HEK293 (cell line): ENCODE measurements around the gene FDXR.

Experiments
- ZNF274 ChIP-seq, 2 experiments: fragments of 200-500 bp in 1 of 2; fragments of 450-650 bp in 1 of 2; sonication (Bioruptor generic) in 1 of 2; formaldehyde crosslinking in 1 of 2; IDR thresholded peaks; 2 replicates each; pipeline versions ENCODE4 v1.5.1 to v1.6.1; 2014 to 2016; ENCODE audit warnings: borderline replicate concordance in 1 of 2, inconsistent platforms in 1 of 2, low read length in 1 of 2, missing biosample characterization in 1 of 2, missing genetic modification characterization in 1 of 2
- ZNF629 ChIP-seq: fragments of 450-650 bp; formaldehyde crosslinking; IDR thresholded peaks from 2 replicates; pipeline ENCODE4 v1.5.1; 2017; ENCODE audit warnings: missing biosample characterization, missing genetic modification characterization
- TF ChIP-seq, protein P1 (sequence below): fragments of 450-650 bp; formaldehyde crosslinking; IDR thresholded peaks from 2 replicates; pipeline ENCODE4 v1.5.1; 2016; ENCODE audit warnings: missing biosample characterization, missing genetic modification characterization, low read depth

DNA sequence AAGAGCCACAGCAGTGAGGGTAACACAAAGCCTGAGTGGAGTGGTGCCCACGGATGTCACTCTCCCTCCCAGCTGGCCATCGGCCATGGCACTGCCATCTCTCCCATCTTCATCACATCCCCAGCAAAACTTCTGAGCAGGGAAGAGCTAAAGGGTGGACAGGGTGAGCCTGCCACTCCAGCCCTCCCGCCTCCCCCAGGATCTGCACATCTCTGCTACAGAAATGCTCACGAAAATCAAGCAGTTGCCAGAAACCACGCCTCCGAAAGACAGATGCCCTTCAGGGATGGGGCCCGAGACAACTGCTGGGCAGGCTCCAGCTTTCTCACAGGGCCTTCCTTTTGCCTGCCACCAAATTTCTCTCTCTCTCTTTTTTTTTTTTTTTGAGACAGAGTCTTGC lies 16.7 kb downstream of the FDXR start:
- TF ChIP-seq, protein P1, sequence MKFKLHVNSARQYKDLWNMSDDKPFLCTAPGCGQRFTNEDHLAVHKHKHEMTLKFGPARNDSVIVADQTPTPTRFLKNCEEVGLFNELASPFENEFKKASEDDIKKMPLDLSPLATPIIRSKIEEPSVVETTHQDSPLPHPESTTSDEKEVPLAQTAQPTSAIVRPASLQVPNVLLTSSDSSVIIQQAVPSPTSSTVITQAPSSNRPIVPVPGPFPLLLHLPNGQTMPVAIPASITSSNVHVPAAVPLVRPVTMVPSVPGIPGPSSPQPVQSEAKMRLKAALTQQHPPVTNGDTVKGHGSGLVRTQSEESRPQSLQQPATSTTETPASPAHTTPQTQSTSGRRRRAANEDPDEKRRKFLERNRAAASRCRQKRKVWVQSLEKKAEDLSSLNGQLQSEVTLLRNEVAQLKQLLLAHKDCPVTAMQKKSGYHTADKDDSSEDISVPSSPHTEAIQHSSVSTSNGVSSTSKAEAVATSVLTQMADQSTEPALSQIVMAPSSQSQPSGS (tag by site-specific recombination) = no peak
- TF ChIP-seq ZNF629 (tag by site-specific recombination) (no peak), ZNF274 (IDR thresholded peaks at IDR 0.05; ENCODE audit: low read length) (no peak), ZNF274 (tag by site-specific recombination; IDR thresholded peaks at IDR 0.05; ENCODE audit: borderline replicate concordance) (no peak)
